ENCODE data around the gene FHIT. TPM values are rescaled to one million over a fixed set of nuclear protein-coding genes. Genes with fewer than 3 reads are reported as not detected.
A peak's percentile ranks its signal among the peaks of the same experiment; 100 is the strongest.

FHIT gene
- polyA plus RNA-seq (2012; rRNA removed), result 0.29 and 0.41 TPM in 2 replicates
- polyA plus RNA-seq (2012; cell fraction: cytosol; rRNA removed), result 0.40 and 0.52 TPM in 2 replicates
- polyA plus RNA-seq (2012; cell fraction: nucleus; rRNA removed), result 0.72 and 0.73 TPM in 2 replicates

GRCh38 chr3:61251174-61251972, at the start of gene FHIT:
FHIT (minus strand) TSS chr3:61251452.
- peak within 1 kb of the TSS; percentile 85 for H3K4me2 ChIP-seq
- H3K4me3 ChIP-seq (ENCODE audit: low read depth in 2 of 2, low read length in 1 of 2), result peak within 1 kb of the TSS; percentile 76 to 84
- H3K9me2 ChIP-seq, result no peaks in the 10 kb centered on the region
- H3F3A ChIP-seq (replicated peaks; ENCODE audit: insufficient read depth), result no peaks in the 10 kb centered on the region
- no peaks in the 10 kb centered on the region for H3K9me3 ChIP-seq
- WGBS (ENCODE audit: low lambda C conversion rate), result 1% methylated on average over 21 of the region's 41 CpGs
- H2AFZ ChIP-seq (ENCODE audit: low read depth), result peak within 1 kb of the TSS; percentile 99
- peak within 1 kb of the TSS in 1 of 2 experiments; percentile 69; a peak in 1 of 4 replicates for H3K27ac ChIP-seq (ENCODE audit: low read depth in 2 of 2, low read length in 1 of 2)
- CTCF ChIA-PET, result no interaction called here
- no peaks in the 10 kb centered on the region for H3K79me2 ChIP-seq (ENCODE audit: insufficient read depth)
- H4K20me1 ChIP-seq (ENCODE audit: insufficient read depth), result no peaks in the 10 kb centered on the region
- POLR2A ChIA-PET, result no interaction called here
- H3K27me3 ChIP-seq (ENCODE audit: insufficient read depth), result no peaks in the 10 kb centered on the region; the same call in 1 of the 2 replicates
- peak; percentile 95 for DNase-seq
- no peak for TF ChIP-seq JUND (IDR thresholded peaks at IDR 0.05)
- 0 out of 2 replicates have a peak, but pooled peaks have one; percentile 1 for TF ChIP-seq USF2 (IDR thresholded peaks at IDR 0.05; ENCODE audit: borderline replicate concordance, low read depth, low read length)
- peak; percentile 80 for TF ChIP-seq IRF3 (IDR thresholded peaks at IDR 0.05; ENCODE audit: low read depth, low read length)
- peak; percentile 100 for TF ChIP-seq PBX3 (IDR thresholded peaks at IDR 0.05)
- peak; percentile 85 for TF ChIP-seq CHD2 (IDR thresholded peaks at IDR 0.05; ENCODE audit: low read length, partially characterized antibody)
- TF ChIP-seq MEF2A (IDR thresholded peaks at IDR 0.05; ENCODE audit: borderline replicate concordance, low read depth), result no peak
- TF ChIP-seq YY1 (IDR thresholded peaks at IDR 0.05; ENCODE audit: low read depth), result peak; percentile 96
- TF ChIP-seq GABPA (IDR thresholded peaks at IDR 0.05; ENCODE audit: low read depth), result peak; percentile 31; the same call in 1 of the 2 replicates
- 0 out of 2 replicates have a peak, but pooled peaks have one; percentile 12 for TF ChIP-seq MXI1 (IDR thresholded peaks at IDR 0.05; ENCODE audit: low read depth, low read length)
- TF ChIP-seq MAX (IDR thresholded peaks at IDR 0.05; ENCODE audit: low read depth), result no peak
- TF ChIP-seq NFIC (IDR thresholded peaks at IDR 0.05; ENCODE audit: borderline replicate concordance), result no peak
- TF ChIP-seq POLR2AphosphoS5 (IDR thresholded peaks at IDR 0.05; ENCODE audit: low read depth, low read length), result peak; percentile 43; the same call in 1 of the 2 replicates
- TF ChIP-seq ZBTB33 (IDR thresholded peaks at IDR 0.05; ENCODE audit: borderline replicate concordance, low read depth), result no peak
- peaks cover 0 to 10% of the 10 kb centered on the region in 2 experiments; a peak in 2 of 4 replicates for H3K4me1 ChIP-seq (ENCODE audit: control insufficient read depth in 1 of 2, insufficient read depth in 2 of 2, low read depth in 1 of 2, low read length in 1 of 2)
- H3K36me3 ChIP-seq (replicated peaks in 1 of 2; ENCODE audit: control insufficient read depth in 1 of 2, insufficient read depth in 2 of 2, low read length in 1 of 2), result no peaks in the 10 kb centered on the region
- peak within 1 kb of the TSS; percentile 66 for H3K9ac ChIP-seq
